Measurements from ENCODE around the gene HNRNPH3.

HNRNPH3 gene

DNA sequence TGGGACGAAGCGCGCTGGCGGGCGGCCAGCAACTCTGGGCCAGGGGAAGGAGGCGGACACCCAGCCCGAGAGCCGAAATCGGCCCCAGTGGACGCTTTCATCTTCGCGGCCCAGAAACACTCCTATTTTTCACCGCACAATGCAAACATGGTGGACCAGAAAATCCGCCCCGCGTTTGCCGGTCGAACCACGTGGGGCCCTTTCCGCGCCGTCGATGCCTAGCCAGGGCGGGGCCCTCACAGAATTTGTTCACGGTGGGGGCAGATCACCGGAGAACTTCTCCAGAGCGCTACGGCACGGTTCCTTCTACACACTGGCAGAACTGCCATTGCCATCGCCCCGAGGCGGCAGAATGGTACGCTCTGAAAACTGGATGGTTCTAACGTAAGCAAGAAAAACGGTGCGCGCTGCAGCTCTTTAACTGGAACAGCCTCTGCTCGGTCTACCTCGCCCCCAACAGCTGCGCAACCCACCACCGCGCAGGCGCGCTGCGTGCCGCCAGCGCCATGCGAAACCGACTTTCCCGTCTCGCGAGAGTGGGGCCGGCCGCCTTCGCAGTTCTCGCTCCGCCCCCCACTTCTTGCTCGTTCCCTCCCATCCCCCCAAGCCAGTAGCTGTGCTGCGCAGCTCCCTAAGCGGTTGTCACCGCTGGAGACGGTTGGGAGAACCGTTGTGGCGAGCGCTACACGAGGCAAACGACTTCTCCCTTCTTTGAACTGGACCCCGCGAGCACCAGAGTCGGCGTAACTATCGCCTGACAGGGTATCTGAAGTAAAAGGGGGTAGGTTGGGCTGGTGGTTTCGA lies at the start of gene HNRNPH3:
Gene HNRNPH3 (plus strand): TSS at position 610 of the 804 bp plus-strand sequence. CDS start 5,158 bp downstream, outside the sequence.
- Histone ChIP-seq H3K36me3 (ENCODE audit: control insufficient read depth in 1 of 2, insufficient read depth in 2 of 2, low read length in 2 of 2) (peaks cover 0 to 28% of the 10 kb centered on the region in 2 donors), H3K4me1 (ENCODE audit: control insufficient read depth in 1 of 2, insufficient read depth in 2 of 2, low read length in 2 of 2) (peaks cover 24 to 40% of the 10 kb centered on the region in 2 donors), H3K9me3 (ENCODE audit: control insufficient read depth in 1 of 2, low read length in 2 of 2) (no peaks in the 10 kb centered on the region), H3K27ac (ENCODE audit: low read length) (peak within 1 kb of the TSS; percentile 98), H3K4me3 (ENCODE audit: low read depth in 1 of 2, low read length in 2 of 2) (peak within 1 kb of the TSS; percentile 89), H3K27me3 (ENCODE audit: low read depth, low read length) (no peaks in the 10 kb centered on the region)

GRCh38 chr10:68284062-68285001 lies 47.5 kb upstream of the HNRNPH3 start:
- Histone ChIP-seq H3K9me3 (ENCODE audit: control insufficient read depth in 1 of 2, low read length in 2 of 2) (no peaks in the 10 kb centered on the region), H3K27ac (ENCODE audit: low read length) (no peak overlapping the region), H3K4me3 (ENCODE audit: low read depth in 1 of 2, low read length in 2 of 2) (no peak overlapping the region), H3K36me3 (ENCODE audit: control insufficient read depth in 1 of 2, insufficient read depth in 2 of 2, low read length in 2 of 2) (no peaks in the 10 kb centered on the region), H3K27me3 (ENCODE audit: low read depth, low read length) (no peaks in the 10 kb centered on the region), H3K4me1 (ENCODE audit: control insufficient read depth in 1 of 2, insufficient read depth in 2 of 2, low read length in 2 of 2) (peaks cover 0 to 7% of the 10 kb centered on the region in 2 donors)

GRCh38 chr10:68288717-68289116 lies 43.1 kb upstream of the HNRNPH3 start:
- no peaks in the 10 kb centered on the region for H3K27me3 ChIP-seq (ENCODE audit: low read depth, low read length)
- no peak overlapping the region for H3K4me3 ChIP-seq (ENCODE audit: low read depth in 1 of 2, low read length in 2 of 2)
- H3K27ac ChIP-seq (ENCODE audit: low read length), result no peak overlapping the region
- H3K9me3 ChIP-seq (ENCODE audit: control insufficient read depth in 1 of 2, low read length in 2 of 2), result no peaks in the 10 kb centered on the region
- H3K36me3 ChIP-seq (ENCODE audit: control insufficient read depth in 1 of 2, insufficient read depth in 2 of 2, low read length in 2 of 2), result no peaks in the 10 kb centered on the region
- peaks cover 0 to 7% of the 10 kb centered on the region in 2 donors for H3K4me1 ChIP-seq (ENCODE audit: control insufficient read depth in 1 of 2, insufficient read depth in 2 of 2, low read length in 2 of 2)

DNA sequence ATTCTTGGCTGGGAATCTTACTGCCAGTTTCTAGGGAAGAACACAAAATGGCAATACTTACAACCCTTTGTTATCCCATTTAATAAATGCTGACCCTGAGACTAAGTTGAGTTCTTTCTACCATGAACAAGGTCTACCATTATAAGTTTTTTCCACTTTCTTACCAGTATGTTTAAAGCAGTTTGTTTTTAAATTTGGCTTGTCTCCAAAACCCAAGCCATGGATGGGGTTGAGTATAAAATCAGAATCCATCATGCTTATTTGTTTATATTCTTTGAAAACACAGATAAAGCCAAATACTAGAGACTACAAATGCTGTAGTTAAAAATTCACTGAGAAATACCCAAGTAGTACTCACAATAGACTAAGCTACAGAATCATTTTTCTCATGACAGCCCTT lies 41.1 kb upstream of the HNRNPH3 start:
- no peaks in the 10 kb centered on the region for H3K36me3 ChIP-seq (ENCODE audit: control insufficient read depth in 1 of 2, insufficient read depth in 2 of 2, low read length in 2 of 2)
- no peaks in the 10 kb centered on the region for H3K9me3 ChIP-seq (ENCODE audit: control insufficient read depth in 1 of 2, low read length in 2 of 2)
- no peak overlapping the region for H3K4me3 ChIP-seq (ENCODE audit: low read depth in 1 of 2, low read length in 2 of 2)
- H3K27ac ChIP-seq (ENCODE audit: low read length), result no peak overlapping the region
- no peaks in the 10 kb centered on the region for H3K27me3 ChIP-seq (ENCODE audit: low read depth, low read length)
- no peaks in the 10 kb centered on the region for H3K4me1 ChIP-seq (ENCODE audit: control insufficient read depth in 1 of 2, insufficient read depth in 2 of 2, low read length in 2 of 2)

DNA sequence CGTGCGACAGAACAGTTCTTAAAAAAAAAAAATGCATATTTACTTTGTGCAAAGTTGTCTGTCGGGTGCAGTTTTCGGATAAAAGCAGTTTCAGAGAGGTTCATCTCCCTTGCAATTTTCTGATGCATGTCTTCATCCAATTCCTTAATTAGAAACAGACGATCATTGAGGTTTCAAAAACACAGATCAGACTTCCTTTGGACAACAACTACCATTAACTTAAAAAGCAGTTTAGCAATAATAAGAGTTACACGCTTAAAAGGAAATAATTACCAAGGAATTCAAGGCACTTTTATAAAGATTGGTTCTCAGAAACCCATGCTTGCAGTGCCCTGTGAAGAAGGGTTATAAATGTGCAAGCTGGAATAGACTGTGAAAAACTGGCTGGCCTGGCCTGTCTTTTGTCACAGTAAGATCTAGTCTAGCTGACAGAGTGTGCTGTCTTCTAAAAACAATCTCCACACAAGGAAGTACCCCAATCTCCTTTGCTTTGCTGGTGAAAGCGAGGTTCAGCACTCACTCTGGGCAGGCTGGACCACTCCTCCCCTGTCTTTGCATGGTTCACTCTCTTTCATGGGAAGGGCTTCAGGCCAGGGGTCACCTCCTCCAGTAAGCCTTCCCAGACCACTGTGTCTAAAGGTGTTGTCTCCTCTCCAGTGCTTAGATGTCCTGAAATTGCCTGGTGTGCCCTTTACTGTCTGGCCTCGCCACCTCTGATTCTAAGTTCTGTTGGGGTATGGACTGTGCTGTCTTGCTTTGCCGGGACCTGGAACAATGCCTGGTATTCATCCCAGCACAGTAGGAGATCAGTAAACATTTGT lies 34.8 kb upstream of the HNRNPH3 start:
- Histone ChIP-seq H3K36me3 (ENCODE audit: control insufficient read depth in 1 of 2, insufficient read depth in 2 of 2, low read length in 2 of 2) (no peaks in the 10 kb centered on the region), H3K4me3 (ENCODE audit: low read depth in 1 of 2, low read length in 2 of 2) (no peak overlapping the region), H3K9me3 (ENCODE audit: control insufficient read depth in 1 of 2, low read length in 2 of 2) (no peaks in the 10 kb centered on the region), H3K27me3 (ENCODE audit: low read depth, low read length) (no peaks in the 10 kb centered on the region), H3K27ac (ENCODE audit: low read length) (no peak overlapping the region), H3K4me1 (ENCODE audit: control insufficient read depth in 1 of 2, insufficient read depth in 2 of 2, low read length in 2 of 2) (no peaks in the 10 kb centered on the region)

- no peak overlapping the region for H3K27ac ChIP-seq (ENCODE audit: low read length)
- H3K36me3 ChIP-seq (ENCODE audit: control insufficient read depth in 1 of 2, insufficient read depth in 2 of 2, low read length in 2 of 2), result no peaks in the 10 kb centered on the region
- H3K4me1 ChIP-seq (ENCODE audit: control insufficient read depth in 1 of 2, insufficient read depth in 2 of 2, low read length in 2 of 2), result peaks cover 0 to under 1% of the 10 kb centered on the region in 2 donors
- H3K9me3 ChIP-seq (ENCODE audit: control insufficient read depth in 1 of 2, low read length in 2 of 2), result no peaks in the 10 kb centered on the region
- no peak overlapping the region for H3K4me3 ChIP-seq (ENCODE audit: low read depth in 1 of 2, low read length in 2 of 2)
- H3K27me3 ChIP-seq (ENCODE audit: low read depth, low read length), result no peaks in the 10 kb centered on the region
Observed at GRCh38 chr10:68301301-68301700, 30.6 kb upstream of the HNRNPH3 start.

DNA sequence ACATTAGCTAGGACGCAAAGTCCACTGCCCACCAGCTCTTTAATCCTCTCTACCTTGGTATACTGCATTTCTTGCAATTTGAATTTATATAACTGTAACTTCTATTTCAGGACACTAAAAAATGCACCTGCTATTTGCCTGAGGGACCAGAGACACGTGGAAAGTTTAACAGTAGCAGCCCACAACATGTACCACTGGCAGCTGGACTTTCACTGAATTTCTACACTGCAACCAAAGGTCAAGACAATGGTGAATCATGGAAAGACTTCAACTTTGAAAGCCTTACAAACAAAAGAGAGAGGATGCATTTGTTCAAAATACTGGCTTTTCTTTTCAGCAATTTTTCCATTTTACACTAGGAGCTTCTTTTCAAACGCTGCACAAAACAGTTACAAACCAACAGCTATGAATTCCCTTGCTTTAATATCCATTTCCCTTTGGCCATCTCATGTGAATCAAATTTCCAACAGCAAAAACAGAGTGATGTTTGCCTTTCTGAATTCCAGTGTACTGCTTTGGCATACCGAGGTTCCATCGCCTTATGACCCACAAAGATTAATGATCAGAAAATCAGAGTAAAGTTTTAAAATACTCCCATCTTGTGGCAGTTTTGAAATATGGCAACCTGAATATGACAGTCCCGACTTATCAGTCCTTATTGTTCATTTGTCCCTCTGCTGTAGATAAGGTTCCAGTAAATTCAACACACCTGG lies 29.9 kb upstream of the HNRNPH3 start:
- Histone ChIP-seq H3K4me3 (ENCODE audit: low read depth in 1 of 2, low read length in 2 of 2) (no peak overlapping the region), H3K9me3 (ENCODE audit: control insufficient read depth in 1 of 2, low read length in 2 of 2) (no peaks in the 10 kb centered on the region), H3K27ac (ENCODE audit: low read length) (no peak overlapping the region), H3K27me3 (ENCODE audit: low read depth, low read length) (no peaks in the 10 kb centered on the region), H3K4me1 (ENCODE audit: control insufficient read depth in 1 of 2, insufficient read depth in 2 of 2, low read length in 2 of 2) (peaks cover 0 to 4% of the 10 kb centered on the region in 2 donors), H3K36me3 (ENCODE audit: control insufficient read depth in 1 of 2, insufficient read depth in 2 of 2, low read length in 2 of 2) (no peaks in the 10 kb centered on the region)

GRCh38 chr10:68302503-68302823 lies 29.4 kb upstream of the HNRNPH3 start:
- Histone ChIP-seq H3K9me3 (ENCODE audit: control insufficient read depth in 1 of 2, low read length in 2 of 2) (no peaks in the 10 kb centered on the region), H3K36me3 (ENCODE audit: control insufficient read depth in 1 of 2, insufficient read depth in 2 of 2, low read length in 2 of 2) (no peaks in the 10 kb centered on the region), H3K4me3 (ENCODE audit: low read depth in 1 of 2, low read length in 2 of 2) (no peak overlapping the region), H3K4me1 (ENCODE audit: control insufficient read depth in 1 of 2, insufficient read depth in 2 of 2, low read length in 2 of 2) (peaks cover 0 to 4% of the 10 kb centered on the region in 2 donors), H3K27ac (ENCODE audit: low read length) (no peak overlapping the region), H3K27me3 (ENCODE audit: low read depth, low read length) (no peaks in the 10 kb centered on the region)

DNA sequence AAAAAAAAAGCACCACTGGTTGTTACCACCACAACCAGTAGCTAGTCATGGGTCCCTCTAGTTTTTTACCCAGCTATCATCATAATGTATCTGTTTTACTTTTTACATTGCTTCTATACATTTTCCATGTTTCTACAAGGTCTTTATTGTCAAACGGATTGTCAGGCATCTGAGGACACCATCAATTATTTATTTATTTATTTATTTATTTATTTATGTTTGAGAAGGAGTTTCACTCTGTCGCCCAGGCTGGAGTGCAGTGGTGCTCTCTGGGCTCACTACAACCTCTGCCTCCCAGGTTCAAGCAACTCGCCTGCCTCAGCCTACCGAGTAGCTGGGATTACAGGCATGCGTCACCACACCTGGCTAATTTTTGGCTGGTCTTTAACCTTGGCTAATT lies 29.0 kb upstream of the HNRNPH3 start:
- no peaks in the 10 kb centered on the region for H3K36me3 ChIP-seq (ENCODE audit: control insufficient read depth in 1 of 2, insufficient read depth in 2 of 2, low read length in 2 of 2)
- peaks cover 0 to 4% of the 10 kb centered on the region in 2 donors for H3K4me1 ChIP-seq (ENCODE audit: control insufficient read depth in 1 of 2, insufficient read depth in 2 of 2, low read length in 2 of 2)
- H3K27ac ChIP-seq (ENCODE audit: low read length), result no peak overlapping the region
- no peak overlapping the region for H3K4me3 ChIP-seq (ENCODE audit: low read depth in 1 of 2, low read length in 2 of 2)
- H3K27me3 ChIP-seq (ENCODE audit: low read depth, low read length), result no peaks in the 10 kb centered on the region
- H3K9me3 ChIP-seq (ENCODE audit: control insufficient read depth in 1 of 2, low read length in 2 of 2), result no peaks in the 10 kb centered on the region

GRCh38 chr10:68303849-68304412 lies 27.9 kb upstream of the HNRNPH3 start:
- peaks cover 0 to 4% of the 10 kb centered on the region in 2 donors for H3K4me1 ChIP-seq (ENCODE audit: control insufficient read depth in 1 of 2, insufficient read depth in 2 of 2, low read length in 2 of 2)

More at GRCh38 chr10:68303849-68304412, 27.9 kb upstream of the HNRNPH3 start:
- Histone ChIP-seq H3K9me3 (ENCODE audit: control insufficient read depth in 1 of 2, low read length in 2 of 2) (no peaks in the 10 kb centered on the region), H3K27ac (ENCODE audit: low read length) (no peak overlapping the region), H3K4me3 (ENCODE audit: low read depth in 1 of 2, low read length in 2 of 2) (no peak overlapping the region), H3K36me3 (ENCODE audit: control insufficient read depth in 1 of 2, insufficient read depth in 2 of 2, low read length in 2 of 2) (no peaks in the 10 kb centered on the region), H3K27me3 (ENCODE audit: low read depth, low read length) (no peaks in the 10 kb centered on the region)

Measured in muscle layer of duodenum (tissue), 2 donors.